K562 (cell line): Measurements from ENCODE around the gene SARS1. TPM values are rescaled to one million over a fixed set of nuclear protein-coding genes. Genes with fewer than 3 reads are reported as not detected.

Experiments
- ATAC-seq: fragments of 200-7000 bp; cut with Tn5 transposase; 3 replicates; pipeline ENCODE4 v1.9.1; 2020; ENCODE audit warnings: moderate library complexity
- BruUV-seq: library from RNA; stranded (reverse); fragments of 400-500 nt; replicated peaks from 2 replicates; lab custom pipeline; 2021; lab: Mats Ljungman, UMichigan
- CTCF ChIA-PET: fragments of 300-600 bp; formaldehyde crosslinking; extraction: SDS; loops from one replicate; lab custom pipeline; 2021; ENCODE audit warnings: low intra/inter-chr PET ratio; lab: Yijun Ruan, JAX
- POLR2A ChIA-PET: fragments of 300-600, 350-650 bp; sonication (Branson Sonifier 250); formaldehyde crosslinking; extraction: SDS; loops from one replicate; lab custom pipeline; 2021; ENCODE audit warnings: antibody characterized with exemption, inconsistent platforms; lab: Yijun Ruan, JAX
- DNase-seq, 4 experiments: peaks; one replicate each; pipeline versions ENCODE4 v3.0.0 to v3.0.0-alpha.2; 2011 to 2018; ENCODE audit warnings: low spot score in 3 of 4, mixed read lengths in 3 of 4; ENCODE audit errors: extremely low read depth in 1 of 4
- FAIRE-seq: peaks from 2 replicates; lab custom pipeline; 2011; peaks lifted over from hg19 to GRCh38; lab: Jason Lieb, UNC
- H2AFZ ChIP-seq: 2 replicates; pipeline ENCODE4 v1.6.0; 2011; ENCODE audit warnings: low read depth, low read length, control low read depth, inconsistent platforms
- H3K27ac ChIP-seq: fragments of 200-600 bp; 3 replicates; pipeline ENCODE4 v1.8.0; 2011; ENCODE audit warnings: low read depth, mild to moderate bottlenecking, control low read depth, inconsistent platforms, low read length, moderate library complexity, mixed read lengths; ENCODE audit errors: extremely low read depth
- H3K27me3 ChIP-seq, 2 experiments: fragments of 300-600 bp in 1 of 2; 2 replicates in 1 of 2; 3 replicates in 1 of 2; pipeline versions ENCODE4 v1.6.0 to v1.8.0; 2011; ENCODE audit warnings: inconsistent platforms in 2 of 2, low read length in 2 of 2, mild to moderate bottlenecking in 1 of 2, mixed read lengths in 1 of 2, moderate library complexity in 1 of 2; ENCODE audit not compliant: control insufficient read depth in 2 of 2, insufficient read depth in 2 of 2
- H3K36me3 ChIP-seq: fragments of 300-600 bp; 3 replicates; pipeline ENCODE4 v1.8.0; 2011; ENCODE audit warnings: mild to moderate bottlenecking, low read length, inconsistent platforms; ENCODE audit not compliant: control insufficient read depth, insufficient read depth
- H3K4me1 ChIP-seq, 2 experiments: fragments of 200-600 bp in 1 of 2; replicated peaks in 1 of 2; 2 replicates in 1 of 2; 3 replicates in 1 of 2; pipeline versions ENCODE4 v1.5.1 to v1.8.0; 2011; ENCODE audit warnings: inconsistent platforms in 2 of 2, low read length in 2 of 2, mild to moderate bottlenecking in 1 of 2, mixed read lengths in 1 of 2, moderate library complexity in 1 of 2; ENCODE audit not compliant: control insufficient read depth in 2 of 2, insufficient read depth in 2 of 2
- H3K4me2 ChIP-seq: 2 replicates; pipeline ENCODE4 v1.6.1; 2011; ENCODE audit warnings: low read length, control low read depth, inconsistent platforms, mixed read lengths; ENCODE audit not compliant: insufficient read depth
- H3K4me3 ChIP-seq: fragments of 200-600 bp; sonication (generic), shearing (Covaris generic); 2 replicates; pipeline ENCODE4 v1.5.1; 2016; ENCODE audit warnings: control low read depth, inconsistent platforms
- H3K79me2 ChIP-seq: fragments of 200-600 bp; 3 replicates; pipeline ENCODE4 v1.8.0; 2011; ENCODE audit warnings: low read length, inconsistent platforms; ENCODE audit not compliant: control insufficient read depth, insufficient read depth
- H3K9ac ChIP-seq, 2 experiments: 2 replicates each; pipeline versions ENCODE4 v1.6.0 to v1.6.1; 2011; ENCODE audit warnings: low read depth in 2 of 2, low read length in 2 of 2, control low read depth in 1 of 2, inconsistent platforms in 1 of 2, mild to moderate bottlenecking in 1 of 2, mixed read lengths in 1 of 2; ENCODE audit not compliant: insufficient read depth in 1 of 2
- H3K9me1 ChIP-seq: one replicate; pipeline ENCODE4 v1.6.0; 2011; ENCODE audit warnings: inconsistent platforms, mild to moderate bottlenecking, low read length, moderate library complexity; ENCODE audit not compliant: control insufficient read depth, insufficient read depth
- H3K9me3 ChIP-seq: replicated peaks from 2 replicates; pipeline ENCODE4 v1.5.1; 2011; ENCODE audit warnings: low read depth, low read length, inconsistent platforms; ENCODE audit not compliant: control insufficient read depth, insufficient read depth
- H4K20me1 ChIP-seq: replicated peaks from 2 replicates; pipeline ENCODE4 v1.6.1; 2011; ENCODE audit warnings: low read length, inconsistent platforms, mixed read lengths; ENCODE audit not compliant: control insufficient read depth, insufficient read depth
- CBX2 ChIP-seq: fragments of 200-600 bp; sonication (generic); IDR thresholded peaks from one replicate; pipeline ENCODE4 v1.6.1; 2012; ENCODE audit warnings: mild to moderate bottlenecking, low read length, inconsistent platforms; ENCODE audit not compliant: insufficient read depth, poor library complexity, severe bottlenecking
- ESRRB ChIP-seq: fragments of 250-450 bp; sonication (Bioruptor Pico); IDR thresholded peaks from 2 replicates; pipeline ENCODE4 v1.5.0; 2020; ENCODE audit warnings: mild to moderate bottlenecking, moderate library complexity, borderline replicate concordance
- FOXK2 ChIP-seq, 2 experiments: fragments of 450-650 bp; IDR thresholded peaks in 1 of 2; conservative IDR thresholded peaks in 1 of 2; 2 replicates each; pipeline ENCODE4 v1.6.1; 2016; ENCODE audit warnings: low read depth in 2 of 2, mild to moderate bottlenecking in 1 of 2
- HNRNPUL1 ChIP-seq: fragments of 200-400 bp; formaldehyde crosslinking; IDR thresholded peaks from 2 replicates; pipeline ENCODE4 v1.6.1; 2017; ENCODE audit warnings: low read length
- NCOA1 ChIP-seq: fragments of 450-650 bp; IDR thresholded peaks from 2 replicates; pipeline ENCODE4 v1.6.1; 2016; ENCODE audit warnings: low read depth
- POLR2AphosphoS2 ChIP-seq: IDR thresholded peaks from 2 replicates; pipeline ENCODE4 v1.6.1; 2012; ENCODE audit warnings: low read length, improper control_type of control experiment
- SMAD4 ChIP-seq: fragments of 250-450 bp; sonication (Bioruptor Pico); conservative IDR thresholded peaks from 2 replicates; pipeline ENCODE4 v1.8.0; 2021; ENCODE audit warnings: inconsistent platforms, mild to moderate bottlenecking, moderate library complexity
- ZNF551 ChIP-seq: fragments of 250-450 bp; sonication (Bioruptor Pico); IDR thresholded peaks from 2 replicates; pipeline ENCODE4 v1.5.0; 2021; ENCODE audit warnings: mild to moderate bottlenecking, moderate library complexity
- whole genome bisulfite sequencing: fragments of 100-300 bp; shearing (Covaris generic); methylation state at CpG from one replicate; pipeline ENCODE4 v1.1.6; 2016; ENCODE audit warnings: low coverage, mixed read lengths; ENCODE audit not compliant: insufficient coverage; ENCODE audit errors: missing lambda C conversion rate; 5-methylcytosine and 5-hydroxymethylcytosine counted together
- in situ Hi-C: fragments of 300-500 bp; cut with MboI; formaldehyde crosslinking; loops from 4 replicates; pipeline ENCODE4 v1.15.0; 2018; ENCODE audit warnings: inconsistent platforms, mixed read lengths
- intact Hi-C: fragments of 100-400 bp; cut with micrococcal nuclease; formaldehyde crosslinking; loops from 2 replicates; pipeline ENCODE4 v1.14.2; 2022
- polyA plus RNA-seq, 8 experiments: library from polyadenylated mRNA; depleted of rRNA in 4 of 8; stranded (reverse) in 5 of 8; unstranded in 3 of 8; fragments of >200 nt; fragmentation: Nextera tagmentation in 2 of 8; fragmentation: Illumina TruSeq in 1 of 8; extraction: Ambion mirVana in 2 of 8; extraction: Trizol in 1 of 8; gene quantifications; 2 replicates each; pipeline versions ENCODE4 v1.2.1 to v1.2.3, GENCODE V29; 2011 to 2014; ENCODE audit warnings: inconsistent platforms in 1 of 8, missing spikeins in 1 of 8
- total RNA-seq, 7 experiments: library from RNA; depleted of rRNA in 6 of 7; stranded (reverse); fragments of >200 nt in 6 of 7; fragmentation: Illumina TruSeq in 2 of 7; extraction: Trizol in 2 of 7; gene quantifications; 2 replicates each; pipeline versions ENCODE4 v1.2.1 to v1.2.3, GENCODE V29; 2011 to 2021; ENCODE audit warnings: low replicate concordance in 1 of 7
- TF ChIP-seq, protein P1 (sequence below): sonication (generic); formaldehyde crosslinking; IDR thresholded peaks from 2 replicates; pipeline ENCODE4 v1.8.0; 2022; ENCODE audit warnings: mild to moderate bottlenecking, missing genetic modification reagents
- TF ChIP-seq, protein P2 (sequence below): sonication (generic); formaldehyde crosslinking; IDR thresholded peaks from 2 replicates; pipeline ENCODE4 v1.8.0; 2023; ENCODE audit warnings: mild to moderate bottlenecking, missing genetic modification reagents

The SARS1 gene
- total and polyA plus RNA-seq, 9 of the 15 experiments (the other 6 are each of a cell fraction or from before 2014, with no cell fraction given): 221 to 623 (median 254) TPM

DNA sequence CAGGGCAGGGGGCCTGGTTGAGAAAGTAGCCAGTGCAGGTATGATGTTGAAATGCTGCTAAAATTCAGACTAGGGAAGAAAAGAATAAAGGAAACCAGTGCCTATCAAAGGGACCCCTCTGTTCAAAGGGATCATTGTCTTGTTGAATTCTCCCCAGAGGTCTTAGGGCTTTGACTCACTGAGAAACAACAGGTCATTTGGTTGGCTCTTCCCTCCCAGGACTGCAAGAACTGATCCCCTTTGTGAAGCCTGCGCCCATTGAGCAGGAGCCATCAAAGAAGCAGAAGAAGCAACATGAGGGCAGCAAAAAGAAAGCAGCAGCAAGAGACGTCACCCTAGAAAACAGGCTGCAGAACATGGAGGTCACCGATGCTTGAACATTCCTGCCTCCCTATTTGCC lies 23.8 kb downstream of the SARS1 start:
- Histone ChIP-seq H3K4me1 (peaks cover 15 to 28% of the 10 kb centered on the region in 2 experiments; a peak in 4 of 5 replicates), H3K9ac (no peak overlapping the region), H4K20me1 (peaks cover 11% of the 10 kb centered on the region), H2AFZ (no peak overlapping the region), H3K4me2 (no peak overlapping the region), H3K4me3 (no peak overlapping the region), H3K9me1 (no peaks in the 10 kb centered on the region), H3K27me3 (no peaks in the 10 kb centered on the region), H3K79me2 (no peaks in the 10 kb centered on the region), H3K36me3 (peaks cover 61% of the 10 kb centered on the region), H3K27ac (no peak overlapping the region), H3K9me3 (no peaks in the 10 kb centered on the region)
- 94% methylated on average over 3 of the region's 3 CpGs for WGBS
- DNase-seq (no peak), FAIRE-seq (no peak), ATAC-seq (no peak)
- CTCF ChIA-PET: no interaction called here
- POLR2A ChIA-PET: interaction anchor here (0.7 to 4.9 kb wide), 6 partner anchors 9 to 36 kb away, joined by 3 to 53 read pairs (median 21); partner anchors contain the start of gene CELSR2
- TF ChIP-seq FOXK2 (conservative IDR thresholded peaks at IDR 0.05 in 1 of 2, IDR thresholded peaks at IDR 0.05 in 1 of 2; ENCODE audit: low read depth in 2 of 2) (no peak), ZNF551 (CRISPR knock-in tag) (no peak), NCOA1 (no peak), SMAD4 (no peak), HNRNPUL1 (no peak), ESRRB (CRISPR knock-in tag) (no peak), CBX2 (no peak), POLR2AphosphoS2 (0 out of 2 replicates have a peak, but pooled peaks have one; percentile 16)
- TF ChIP-seq, protein P1, sequence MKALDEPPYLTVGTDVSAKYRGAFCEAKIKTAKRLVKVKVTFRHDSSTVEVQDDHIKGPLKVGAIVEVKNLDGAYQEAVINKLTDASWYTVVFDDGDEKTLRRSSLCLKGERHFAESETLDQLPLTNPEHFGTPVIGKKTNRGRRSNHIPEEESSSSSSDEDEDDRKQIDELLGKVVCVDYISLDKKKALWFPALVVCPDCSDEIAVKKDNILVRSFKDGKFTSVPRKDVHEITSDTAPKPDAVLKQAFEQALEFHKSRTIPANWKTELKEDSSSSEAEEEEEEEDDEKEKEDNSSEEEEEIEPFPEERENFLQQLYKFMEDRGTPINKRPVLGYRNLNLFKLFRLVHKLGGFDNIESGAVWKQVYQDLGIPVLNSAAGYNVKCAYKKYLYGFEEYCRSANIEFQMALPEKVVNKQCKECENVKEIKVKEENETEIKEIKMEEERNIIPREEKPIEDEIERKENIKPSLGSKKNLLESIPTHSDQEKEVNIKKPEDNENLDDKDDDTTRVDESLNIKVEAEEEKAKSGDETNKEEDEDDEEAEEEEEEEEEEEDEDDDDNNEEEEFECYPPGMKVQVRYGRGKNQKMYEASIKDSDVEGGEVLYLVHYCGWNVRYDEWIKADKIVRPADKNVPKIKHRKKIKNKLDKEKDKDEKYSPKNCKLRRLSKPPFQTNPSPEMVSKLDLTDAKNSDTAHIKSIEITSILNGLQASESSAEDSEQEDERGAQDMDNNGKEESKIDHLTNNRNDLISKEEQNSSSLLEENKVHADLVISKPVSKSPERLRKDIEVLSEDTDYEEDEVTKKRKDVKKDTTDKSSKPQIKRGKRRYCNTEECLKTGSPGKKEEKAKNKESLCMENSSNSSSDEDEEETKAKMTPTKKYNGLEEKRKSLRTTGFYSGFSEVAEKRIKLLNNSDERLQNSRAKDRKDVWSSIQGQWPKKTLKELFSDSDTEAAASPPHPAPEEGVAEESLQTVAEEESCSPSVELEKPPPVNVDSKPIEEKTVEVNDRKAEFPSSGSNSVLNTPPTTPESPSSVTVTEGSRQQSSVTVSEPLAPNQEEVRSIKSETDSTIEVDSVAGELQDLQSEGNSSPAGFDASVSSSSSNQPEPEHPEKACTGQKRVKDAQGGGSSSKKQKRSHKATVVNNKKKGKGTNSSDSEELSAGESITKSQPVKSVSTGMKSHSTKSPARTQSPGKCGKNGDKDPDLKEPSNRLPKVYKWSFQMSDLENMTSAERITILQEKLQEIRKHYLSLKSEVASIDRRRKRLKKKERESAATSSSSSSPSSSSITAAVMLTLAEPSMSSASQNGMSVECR (CRISPR knock-in tag): 0 out of 2 replicates have a peak, but pooled peaks have one; percentile 28
- TF ChIP-seq, protein P2, sequence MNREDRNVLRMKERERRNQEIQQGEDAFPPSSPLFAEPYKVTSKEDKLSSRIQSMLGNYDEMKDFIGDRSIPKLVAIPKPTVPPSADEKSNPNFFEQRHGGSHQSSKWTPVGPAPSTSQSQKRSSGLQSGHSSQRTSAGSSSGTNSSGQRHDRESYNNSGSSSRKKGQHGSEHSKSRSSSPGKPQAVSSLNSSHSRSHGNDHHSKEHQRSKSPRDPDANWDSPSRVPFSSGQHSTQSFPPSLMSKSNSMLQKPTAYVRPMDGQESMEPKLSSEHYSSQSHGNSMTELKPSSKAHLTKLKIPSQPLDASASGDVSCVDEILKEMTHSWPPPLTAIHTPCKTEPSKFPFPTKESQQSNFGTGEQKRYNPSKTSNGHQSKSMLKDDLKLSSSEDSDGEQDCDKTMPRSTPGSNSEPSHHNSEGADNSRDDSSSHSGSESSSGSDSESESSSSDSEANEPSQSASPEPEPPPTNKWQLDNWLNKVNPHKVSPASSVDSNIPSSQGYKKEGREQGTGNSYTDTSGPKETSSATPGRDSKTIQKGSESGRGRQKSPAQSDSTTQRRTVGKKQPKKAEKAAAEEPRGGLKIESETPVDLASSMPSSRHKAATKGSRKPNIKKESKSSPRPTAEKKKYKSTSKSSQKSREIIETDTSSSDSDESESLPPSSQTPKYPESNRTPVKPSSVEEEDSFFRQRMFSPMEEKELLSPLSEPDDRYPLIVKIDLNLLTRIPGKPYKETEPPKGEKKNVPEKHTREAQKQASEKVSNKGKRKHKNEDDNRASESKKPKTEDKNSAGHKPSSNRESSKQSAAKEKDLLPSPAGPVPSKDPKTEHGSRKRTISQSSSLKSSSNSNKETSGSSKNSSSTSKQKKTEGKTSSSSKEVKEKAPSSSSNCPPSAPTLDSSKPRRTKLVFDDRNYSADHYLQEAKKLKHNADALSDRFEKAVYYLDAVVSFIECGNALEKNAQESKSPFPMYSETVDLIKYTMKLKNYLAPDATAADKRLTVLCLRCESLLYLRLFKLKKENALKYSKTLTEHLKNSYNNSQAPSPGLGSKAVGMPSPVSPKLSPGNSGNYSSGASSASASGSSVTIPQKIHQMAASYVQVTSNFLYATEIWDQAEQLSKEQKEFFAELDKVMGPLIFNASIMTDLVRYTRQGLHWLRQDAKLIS: no peak
- intact Hi-C loops (no loop called here), in situ Hi-C loops (no loop called here)
- BruUV-seq: TSS peak; percentile 53
